ENCODE data around the gene CDKN2B-AS1. TPM values are rescaled to one million over a fixed set of nuclear protein-coding genes. Genes with fewer than 3 reads are reported as not detected.
A peak's percentile ranks its signal among the peaks of the same experiment; 100 is the strongest.

Gene CDKN2B-AS1
- total RNA-seq, 2 donors from 2014 or later: not detected

DNA sequence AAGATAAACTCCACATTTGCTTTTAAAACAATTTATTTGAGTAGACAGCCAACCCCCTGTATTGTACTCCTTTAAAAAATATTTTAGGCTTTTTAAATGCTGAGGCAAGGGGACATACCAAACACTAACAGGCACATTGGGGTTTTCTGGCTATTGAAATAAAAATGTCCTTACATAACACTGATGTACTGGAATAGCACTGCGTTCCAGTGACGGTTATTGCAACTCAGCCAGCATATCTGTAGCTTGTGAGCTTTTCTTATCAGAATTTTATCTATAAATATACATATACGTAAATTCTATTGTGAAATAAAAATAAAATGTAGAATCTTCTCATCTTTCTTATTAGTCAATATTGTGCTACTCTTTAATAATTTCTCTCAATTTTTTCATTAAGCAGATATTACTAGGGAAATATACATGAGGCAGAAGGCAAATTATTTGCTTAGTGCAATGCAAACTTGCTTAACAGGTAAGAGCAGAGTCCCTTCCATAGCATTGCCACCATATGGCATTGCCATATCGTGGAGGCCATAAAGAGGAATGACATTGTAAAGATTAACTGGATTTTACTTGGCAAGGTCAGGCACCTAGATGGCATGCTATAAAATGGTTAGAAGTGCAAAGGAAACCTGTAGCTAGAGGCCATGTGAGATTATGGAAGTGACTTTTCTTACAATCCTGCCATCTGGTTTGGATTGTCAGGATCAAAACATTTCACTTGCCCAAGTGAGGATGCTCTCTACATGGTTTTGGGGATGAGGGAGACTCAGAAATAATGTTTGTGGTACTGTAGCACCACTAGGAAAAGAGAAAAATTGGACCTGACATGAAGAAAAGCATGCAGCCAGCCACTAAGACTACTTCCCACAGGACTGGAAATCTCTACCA lies 109.3 kb downstream of the CDKN2B-AS1 start:
- Histone ChIP-seq H3K36me3 (no peaks in the 10 kb centered on the region), H3K4me1 (ENCODE audit: control insufficient read depth in 1 of 2, low read depth in 2 of 2) (peaks cover 7 to 9% of the 10 kb centered on the region in 2 donors), H3K9me3 (no peaks in the 10 kb centered on the region), H3K27ac (peak overlapping the region; percentile 66 to 72), H3K27me3 (replicated peaks; ENCODE audit: insufficient read depth) (no peaks in the 10 kb centered on the region), H3K4me3 (no peak overlapping the region)
- DNase-seq (ENCODE audit: low spot score) (no peak), ATAC-seq (ENCODE audit: insufficient number of reproducible peaks, low FRiP score, low read depth) (peak; percentile 32)
- TF ChIP-seq, protein P1, sequence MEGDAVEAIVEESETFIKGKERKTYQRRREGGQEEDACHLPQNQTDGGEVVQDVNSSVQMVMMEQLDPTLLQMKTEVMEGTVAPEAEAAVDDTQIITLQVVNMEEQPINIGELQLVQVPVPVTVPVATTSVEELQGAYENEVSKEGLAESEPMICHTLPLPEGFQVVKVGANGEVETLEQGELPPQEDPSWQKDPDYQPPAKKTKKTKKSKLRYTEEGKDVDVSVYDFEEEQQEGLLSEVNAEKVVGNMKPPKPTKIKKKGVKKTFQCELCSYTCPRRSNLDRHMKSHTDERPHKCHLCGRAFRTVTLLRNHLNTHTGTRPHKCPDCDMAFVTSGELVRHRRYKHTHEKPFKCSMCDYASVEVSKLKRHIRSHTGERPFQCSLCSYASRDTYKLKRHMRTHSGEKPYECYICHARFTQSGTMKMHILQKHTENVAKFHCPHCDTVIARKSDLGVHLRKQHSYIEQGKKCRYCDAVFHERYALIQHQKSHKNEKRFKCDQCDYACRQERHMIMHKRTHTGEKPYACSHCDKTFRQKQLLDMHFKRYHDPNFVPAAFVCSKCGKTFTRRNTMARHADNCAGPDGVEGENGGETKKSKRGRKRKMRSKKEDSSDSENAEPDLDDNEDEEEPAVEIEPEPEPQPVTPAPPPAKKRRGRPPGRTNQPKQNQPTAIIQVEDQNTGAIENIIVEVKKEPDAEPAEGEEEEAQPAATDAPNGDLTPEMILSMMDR (IDR thresholded peaks at IDR 0.05): no peak

DNA sequence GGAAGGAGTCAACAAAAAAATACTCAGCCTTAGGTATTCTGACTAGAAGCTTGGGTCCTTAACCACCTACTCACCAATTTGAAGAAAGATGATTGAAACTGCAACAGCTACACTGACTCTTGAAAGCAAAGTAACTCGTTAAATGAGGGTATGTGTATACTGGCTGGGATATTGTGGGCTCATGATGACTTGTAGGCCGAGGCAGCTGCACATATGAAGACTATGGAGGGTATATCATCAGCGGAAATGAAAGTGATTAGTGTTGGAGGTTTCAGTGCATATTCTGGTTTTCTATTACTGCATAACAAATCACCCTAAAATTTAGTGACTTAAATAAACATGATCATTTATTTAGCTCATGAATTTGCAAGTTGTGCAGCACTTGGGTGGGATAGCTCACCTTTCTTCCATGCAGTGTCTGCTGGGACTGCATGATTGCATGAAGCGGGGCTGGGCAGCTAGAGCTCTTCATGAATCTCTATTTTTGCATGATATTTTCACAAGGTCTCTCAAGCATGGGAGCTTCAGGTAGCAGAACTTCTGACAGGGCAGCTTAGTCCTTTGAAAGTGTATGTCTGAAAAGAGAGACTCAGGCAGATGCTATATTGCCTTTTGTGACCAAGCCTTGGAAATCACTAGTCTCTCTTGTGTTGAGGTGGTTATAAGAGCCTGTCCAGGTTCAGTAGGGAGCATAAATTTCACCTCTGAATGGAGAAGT lies 110.6 kb downstream of the CDKN2B-AS1 start:
- TF ChIP-seq, protein P1 (IDR thresholded peaks at IDR 0.05): no peak
- no peaks in the 10 kb centered on the region for H3K9me3 ChIP-seq
- ATAC-seq (ENCODE audit: insufficient number of reproducible peaks, low FRiP score, low read depth): no peak
- H3K4me3 ChIP-seq: no peak overlapping the region
- no peak for DNase-seq (ENCODE audit: low spot score)
- H3K4me1 ChIP-seq (ENCODE audit: control insufficient read depth in 1 of 2, low read depth in 2 of 2): peaks cover 7 to 9% of the 10 kb centered on the region in 2 donors
- H3K27ac ChIP-seq: no peak overlapping the region
- no peaks in the 10 kb centered on the region for H3K27me3 ChIP-seq (replicated peaks; ENCODE audit: insufficient read depth)
- H3K36me3 ChIP-seq: no peaks in the 10 kb centered on the region

DNA sequence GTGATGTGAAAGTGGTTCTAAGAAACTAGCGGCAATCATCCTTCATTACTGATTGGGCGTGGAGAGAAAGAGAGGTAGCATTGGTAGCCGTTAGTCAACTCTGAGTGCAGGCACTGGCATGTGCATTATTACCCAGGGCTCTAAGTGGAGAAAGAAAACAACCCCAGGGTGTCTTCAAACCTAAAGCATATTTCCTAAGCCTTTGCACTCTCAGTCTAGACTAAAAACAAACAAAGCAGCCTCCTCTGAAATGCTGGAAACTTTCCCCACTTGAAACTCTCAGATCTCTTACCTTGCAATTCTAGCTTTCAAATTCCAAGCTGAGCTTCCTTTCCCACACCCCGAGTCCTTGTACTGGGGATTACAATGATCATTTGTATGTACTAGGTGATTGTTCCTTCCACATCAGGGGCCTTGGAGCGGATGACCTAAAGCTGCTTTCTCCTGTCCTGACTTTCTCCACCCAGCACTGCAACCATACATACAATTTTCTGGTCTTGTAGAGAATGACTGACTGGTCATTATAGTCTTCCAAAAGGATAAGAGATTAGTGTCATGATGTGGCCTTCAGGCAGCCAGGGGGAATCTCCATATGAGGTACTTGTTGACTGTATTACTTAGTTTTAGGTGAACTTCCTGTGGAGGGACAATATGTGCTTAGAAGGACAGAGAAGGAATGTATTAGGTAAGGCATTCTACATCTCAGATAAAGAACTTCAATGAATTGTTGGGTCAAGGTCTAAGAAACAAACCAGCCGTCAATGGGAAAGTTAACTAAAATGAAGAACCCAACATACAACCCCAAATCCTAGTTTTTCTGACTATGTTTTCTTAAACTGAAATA lies 112.8 kb downstream of the CDKN2B-AS1 start:
- no peak overlapping the region for H3K27ac ChIP-seq
- no peaks in the 10 kb centered on the region for H3K9me3 ChIP-seq
- peaks cover 9 to 20% of the 10 kb centered on the region in 2 donors for H3K4me1 ChIP-seq (ENCODE audit: control insufficient read depth in 1 of 2, low read depth in 2 of 2)
- no peaks in the 10 kb centered on the region for H3K36me3 ChIP-seq
- no peak overlapping the region for H3K4me3 ChIP-seq
- TF ChIP-seq, protein P1 (IDR thresholded peaks at IDR 0.05): no peak
- H3K27me3 ChIP-seq (replicated peaks; ENCODE audit: insufficient read depth): no peaks in the 10 kb centered on the region
- no peak for ATAC-seq (ENCODE audit: insufficient number of reproducible peaks, low FRiP score, low read depth)
- DNase-seq (ENCODE audit: low spot score): no peak

DNA sequence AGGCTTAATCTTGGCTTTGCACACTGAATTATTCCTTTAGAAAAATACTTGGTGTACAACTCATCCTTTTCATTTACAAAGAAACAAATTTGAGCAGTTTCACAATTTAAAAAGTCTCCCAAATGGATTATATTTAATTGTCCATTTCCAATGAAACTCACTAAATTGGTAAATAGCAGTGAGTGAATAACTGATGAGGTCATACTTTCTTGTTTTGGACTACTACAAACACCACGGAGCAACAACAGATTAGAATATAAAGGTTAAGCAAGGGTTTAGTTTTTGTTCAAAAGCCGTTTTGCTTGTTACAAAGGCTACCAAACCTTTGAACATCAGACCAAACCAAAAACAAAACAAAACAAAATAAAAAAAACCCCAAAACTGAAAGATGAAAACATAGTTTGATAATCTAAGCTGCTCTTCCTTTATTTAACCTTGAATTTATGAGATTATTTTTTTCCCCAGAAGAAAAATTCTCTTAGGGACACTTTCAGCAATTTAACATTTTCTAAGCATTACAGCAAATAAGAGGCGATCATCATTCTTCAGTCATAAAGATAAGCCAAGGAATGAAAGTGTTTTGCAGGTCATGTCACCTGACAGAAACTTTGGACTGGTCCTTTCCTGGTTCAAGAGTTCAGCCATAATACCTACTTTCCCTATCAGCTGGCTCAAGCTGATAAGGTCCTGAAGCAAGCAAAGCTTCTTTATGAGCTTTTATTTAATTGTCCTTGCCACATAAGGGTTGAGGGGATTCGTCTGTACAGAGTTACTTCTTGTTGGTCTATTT lies 114.2 kb downstream of the CDKN2B-AS1 start:
- no peak for DNase-seq (ENCODE audit: low spot score)
- no peak for ATAC-seq (ENCODE audit: insufficient number of reproducible peaks, low FRiP score, low read depth)
- Histone ChIP-seq H3K27me3 (replicated peaks; ENCODE audit: insufficient read depth) (no peaks in the 10 kb centered on the region), H3K27ac (no peak overlapping the region), H3K4me3 (no peak overlapping the region), H3K4me1 (ENCODE audit: control insufficient read depth in 1 of 2, low read depth in 2 of 2) (peaks cover 6 to 18% of the 10 kb centered on the region in 2 donors), H3K36me3 (no peaks in the 10 kb centered on the region), H3K9me3 (no peaks in the 10 kb centered on the region)
- TF ChIP-seq, protein P1 (IDR thresholded peaks at IDR 0.05): no peak

Data from thoracic aorta (tissue), 2 donors.